ENCODE results near the gene EGR1.

EGR1 gene

DNA sequence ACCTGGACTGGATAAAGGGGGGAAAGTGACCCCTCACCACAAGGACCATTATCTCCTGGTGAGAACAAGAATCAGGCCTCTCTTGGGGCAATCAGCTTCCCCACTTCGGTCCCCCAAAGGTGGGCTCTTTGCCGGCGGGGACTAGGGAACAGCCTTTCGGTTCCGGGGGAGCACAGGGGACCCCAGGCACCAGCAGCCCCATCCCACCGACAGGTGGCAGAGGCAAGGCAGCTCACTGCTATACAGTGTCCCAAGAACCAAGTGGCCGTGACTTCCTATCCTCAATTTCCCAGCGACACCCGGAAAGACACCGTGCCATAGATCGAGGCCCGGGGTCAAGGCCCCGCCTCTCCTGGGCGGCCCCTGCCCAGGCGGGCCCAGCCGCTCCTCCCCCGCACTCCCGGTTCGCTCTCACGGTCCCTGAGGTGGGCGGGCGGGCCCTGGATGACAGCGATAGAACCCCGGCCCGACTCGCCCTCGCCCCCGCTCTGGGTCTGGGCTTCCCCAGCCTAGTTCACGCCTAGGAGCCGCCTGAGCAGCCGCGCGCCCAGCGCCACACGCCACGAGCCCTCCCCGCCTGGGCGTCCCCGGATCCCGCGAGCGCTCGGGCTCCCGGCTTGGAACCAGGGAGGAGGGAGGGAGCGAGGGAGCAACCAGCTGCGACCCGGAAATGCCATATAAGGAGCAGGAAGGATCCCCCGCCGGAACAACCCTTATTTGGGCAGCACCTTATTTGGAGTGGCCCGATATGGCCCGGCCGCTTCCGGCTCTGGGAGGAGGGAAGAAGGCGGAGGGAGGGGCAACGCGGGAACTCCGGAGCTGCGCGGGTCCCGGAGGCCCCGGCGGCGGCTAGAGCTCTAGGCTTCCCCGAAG lies 655 bp upstream of the EGR1 start:
- H3K4me1 ChIP-seq (ENCODE audit: control insufficient read depth, insufficient read depth, low read length, poor library complexity, severe bottlenecking): peaks cover 16% of the 10 kb centered on the region
- H3K27ac ChIP-seq (ENCODE audit: low read depth, low read length, severe bottlenecking): peak overlapping the region; percentile 97
- 0% methylated on average over 40 to 59 of the region's 64 CpGs for WGBS, 2 experiments (ENCODE audit: insufficient coverage in 2 of 2)
- peaks cover 23% of the 10 kb centered on the region for H3K36me3 ChIP-seq (ENCODE audit: control insufficient read depth, insufficient read depth, low read length)
- peak overlapping the region; percentile 58 for H3K4me3 ChIP-seq (ENCODE audit: extremely low read depth, insufficient read depth, low read length, poor library complexity, severe bottlenecking)
- no peaks in the 10 kb centered on the region for H3K9me3 ChIP-seq (ENCODE audit: control insufficient read depth, low read length)

DNA sequence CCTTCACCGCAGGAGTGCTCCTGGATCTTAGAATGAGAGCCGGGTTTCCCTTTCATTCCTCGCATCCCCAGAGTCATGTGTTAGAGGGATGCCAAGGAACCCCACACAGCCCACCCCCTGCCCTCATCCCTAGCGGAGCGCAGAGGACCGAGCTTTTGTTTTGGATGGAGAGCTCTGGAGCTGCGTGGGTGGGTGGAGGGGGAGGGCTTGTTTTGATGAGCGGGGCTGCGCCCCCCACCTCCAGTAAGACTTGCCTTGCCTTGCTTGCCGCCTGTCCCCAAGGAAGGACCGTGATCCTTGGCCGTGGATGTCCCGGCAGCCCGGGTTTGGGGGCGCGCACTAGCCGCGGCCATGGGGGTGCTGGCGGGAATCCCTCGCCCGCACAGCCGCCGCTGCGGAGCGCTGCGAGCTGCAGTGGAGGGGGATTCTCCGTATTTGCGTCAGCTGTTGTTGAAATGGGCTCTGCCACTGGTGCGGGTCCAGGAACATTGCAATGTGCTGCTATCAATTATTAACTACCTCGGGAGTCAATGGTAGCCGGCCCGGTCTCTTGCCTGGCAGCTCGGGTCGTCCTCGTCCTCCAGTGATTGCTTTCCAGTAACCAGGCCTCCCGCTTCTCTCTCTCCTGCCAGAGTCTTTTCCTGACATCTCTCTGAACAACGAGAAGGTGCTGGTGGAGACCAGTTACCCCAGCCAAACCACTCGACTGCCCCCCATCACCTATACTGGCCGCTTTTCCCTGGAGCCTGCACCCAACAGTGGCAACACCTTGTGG lies 1.0 kb downstream of the EGR1 start:
- H3K36me3 ChIP-seq (ENCODE audit: control insufficient read depth, insufficient read depth, low read length): peaks cover 23% of the 10 kb centered on the region
- no peaks in the 10 kb centered on the region for H3K9me3 ChIP-seq (ENCODE audit: control insufficient read depth, low read length)
- H3K27ac ChIP-seq (ENCODE audit: low read depth, low read length, severe bottlenecking): no peak overlapping the region
- peak overlapping the region; percentile 58 for H3K4me3 ChIP-seq (ENCODE audit: extremely low read depth, insufficient read depth, low read length, poor library complexity, severe bottlenecking)
- WGBS, 2 experiments (ENCODE audit: insufficient coverage in 2 of 2): 22 to 32% methylated on average over 22 to 26 of the region's 39 CpGs
- peaks cover 13% of the 10 kb centered on the region for H3K4me1 ChIP-seq (ENCODE audit: control insufficient read depth, insufficient read depth, low read length, poor library complexity, severe bottlenecking)

DNA sequence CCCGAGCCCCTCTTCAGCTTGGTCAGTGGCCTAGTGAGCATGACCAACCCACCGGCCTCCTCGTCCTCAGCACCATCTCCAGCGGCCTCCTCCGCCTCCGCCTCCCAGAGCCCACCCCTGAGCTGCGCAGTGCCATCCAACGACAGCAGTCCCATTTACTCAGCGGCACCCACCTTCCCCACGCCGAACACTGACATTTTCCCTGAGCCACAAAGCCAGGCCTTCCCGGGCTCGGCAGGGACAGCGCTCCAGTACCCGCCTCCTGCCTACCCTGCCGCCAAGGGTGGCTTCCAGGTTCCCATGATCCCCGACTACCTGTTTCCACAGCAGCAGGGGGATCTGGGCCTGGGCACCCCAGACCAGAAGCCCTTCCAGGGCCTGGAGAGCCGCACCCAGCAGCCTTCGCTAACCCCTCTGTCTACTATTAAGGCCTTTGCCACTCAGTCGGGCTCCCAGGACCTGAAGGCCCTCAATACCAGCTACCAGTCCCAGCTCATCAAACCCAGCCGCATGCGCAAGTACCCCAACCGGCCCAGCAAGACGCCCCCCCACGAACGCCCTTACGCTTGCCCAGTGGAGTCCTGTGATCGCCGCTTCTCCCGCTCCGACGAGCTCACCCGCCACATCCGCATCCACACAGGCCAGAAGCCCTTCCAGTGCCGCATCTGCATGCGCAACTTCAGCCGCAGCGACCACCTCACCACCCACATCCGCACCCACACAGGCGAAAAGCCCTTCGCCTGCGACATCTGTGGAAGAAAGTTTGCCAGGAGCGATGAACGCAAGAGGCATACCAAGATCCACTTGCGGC lies 1.8 kb downstream of the EGR1 start:
- Histone ChIP-seq H3K36me3 (ENCODE audit: control insufficient read depth, insufficient read depth, low read length) (peaks cover 23% of the 10 kb centered on the region), H3K9me3 (ENCODE audit: control insufficient read depth, low read length) (no peaks in the 10 kb centered on the region), H3K27ac (ENCODE audit: low read depth, low read length, severe bottlenecking) (no peak overlapping the region), H3K4me3 (ENCODE audit: extremely low read depth, insufficient read depth, low read length, poor library complexity, severe bottlenecking) (peak overlapping the region; percentile 58), H3K4me1 (ENCODE audit: control insufficient read depth, insufficient read depth, low read length, poor library complexity, severe bottlenecking) (peaks cover 13% of the 10 kb centered on the region)
- 95 to 96% methylated on average over 38 to 45 of the region's 45 CpGs for WGBS, 2 experiments (ENCODE audit: insufficient coverage in 2 of 2)

DNA sequence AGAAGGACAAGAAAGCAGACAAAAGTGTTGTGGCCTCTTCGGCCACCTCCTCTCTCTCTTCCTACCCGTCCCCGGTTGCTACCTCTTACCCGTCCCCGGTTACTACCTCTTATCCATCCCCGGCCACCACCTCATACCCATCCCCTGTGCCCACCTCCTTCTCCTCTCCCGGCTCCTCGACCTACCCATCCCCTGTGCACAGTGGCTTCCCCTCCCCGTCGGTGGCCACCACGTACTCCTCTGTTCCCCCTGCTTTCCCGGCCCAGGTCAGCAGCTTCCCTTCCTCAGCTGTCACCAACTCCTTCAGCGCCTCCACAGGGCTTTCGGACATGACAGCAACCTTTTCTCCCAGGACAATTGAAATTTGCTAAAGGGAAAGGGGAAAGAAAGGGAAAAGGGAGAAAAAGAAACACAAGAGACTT lies 2.4 kb downstream of the EGR1 start:
- WGBS, 2 experiments (ENCODE audit: insufficient coverage in 2 of 2): 91 to 98% methylated on average over 6 to 14 of the region's 14 CpGs
- Histone ChIP-seq H3K27ac (ENCODE audit: low read depth, low read length, severe bottlenecking) (no peak overlapping the region), H3K4me3 (ENCODE audit: extremely low read depth, insufficient read depth, low read length, poor library complexity, severe bottlenecking) (peak overlapping the region; percentile 12), H3K36me3 (ENCODE audit: control insufficient read depth, insufficient read depth, low read length) (peaks cover 23% of the 10 kb centered on the region), H3K4me1 (ENCODE audit: control insufficient read depth, insufficient read depth, low read length, poor library complexity, severe bottlenecking) (peaks cover 13% of the 10 kb centered on the region), H3K9me3 (ENCODE audit: control insufficient read depth, low read length) (no peaks in the 10 kb centered on the region)

DNA sequence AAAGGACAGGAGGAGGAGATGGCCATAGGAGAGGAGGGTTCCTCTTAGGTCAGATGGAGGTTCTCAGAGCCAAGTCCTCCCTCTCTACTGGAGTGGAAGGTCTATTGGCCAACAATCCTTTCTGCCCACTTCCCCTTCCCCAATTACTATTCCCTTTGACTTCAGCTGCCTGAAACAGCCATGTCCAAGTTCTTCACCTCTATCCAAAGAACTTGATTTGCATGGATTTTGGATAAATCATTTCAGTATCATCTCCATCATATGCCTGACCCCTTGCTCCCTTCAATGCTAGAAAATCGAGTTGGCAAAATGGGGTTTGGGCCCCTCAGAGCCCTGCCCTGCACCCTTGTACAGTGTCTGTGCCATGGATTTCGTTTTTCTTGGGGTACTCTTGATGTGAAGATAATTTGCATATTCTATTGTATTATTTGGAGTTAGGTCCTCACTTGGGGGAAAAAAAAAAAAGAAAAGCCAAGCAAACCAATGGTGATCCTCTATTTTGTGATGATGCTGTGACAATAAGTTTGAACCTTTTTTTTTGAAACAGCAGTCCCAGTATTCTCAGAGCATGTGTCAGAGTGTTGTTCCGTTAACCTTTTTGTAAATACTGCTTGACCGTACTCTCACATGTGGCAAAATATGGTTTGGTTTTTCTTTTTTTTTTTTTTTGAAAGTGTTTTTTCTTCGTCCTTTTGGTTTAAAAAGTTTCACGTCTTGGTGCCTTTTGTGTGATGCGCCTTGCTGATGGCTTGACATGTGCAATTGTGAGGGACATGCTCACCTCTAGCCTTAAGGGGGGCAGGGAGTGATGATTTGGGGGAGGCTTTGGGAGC lies 3.1 kb downstream of the EGR1 start:
- Histone ChIP-seq H3K4me3 (ENCODE audit: extremely low read depth, insufficient read depth, low read length, poor library complexity, severe bottlenecking) (peak overlapping the region; percentile 12), H3K36me3 (ENCODE audit: control insufficient read depth, insufficient read depth, low read length) (peaks cover 23% of the 10 kb centered on the region), H3K4me1 (ENCODE audit: control insufficient read depth, insufficient read depth, low read length, poor library complexity, severe bottlenecking) (peaks cover 13% of the 10 kb centered on the region), H3K9me3 (ENCODE audit: control insufficient read depth, low read length) (no peaks in the 10 kb centered on the region), H3K27ac (ENCODE audit: low read depth, low read length, severe bottlenecking) (no peak overlapping the region)
- WGBS, 2 experiments (ENCODE audit: insufficient coverage in 2 of 2): 89 to 91% methylated on average over 3 to 4 of the region's 7 CpGs

DNA sequence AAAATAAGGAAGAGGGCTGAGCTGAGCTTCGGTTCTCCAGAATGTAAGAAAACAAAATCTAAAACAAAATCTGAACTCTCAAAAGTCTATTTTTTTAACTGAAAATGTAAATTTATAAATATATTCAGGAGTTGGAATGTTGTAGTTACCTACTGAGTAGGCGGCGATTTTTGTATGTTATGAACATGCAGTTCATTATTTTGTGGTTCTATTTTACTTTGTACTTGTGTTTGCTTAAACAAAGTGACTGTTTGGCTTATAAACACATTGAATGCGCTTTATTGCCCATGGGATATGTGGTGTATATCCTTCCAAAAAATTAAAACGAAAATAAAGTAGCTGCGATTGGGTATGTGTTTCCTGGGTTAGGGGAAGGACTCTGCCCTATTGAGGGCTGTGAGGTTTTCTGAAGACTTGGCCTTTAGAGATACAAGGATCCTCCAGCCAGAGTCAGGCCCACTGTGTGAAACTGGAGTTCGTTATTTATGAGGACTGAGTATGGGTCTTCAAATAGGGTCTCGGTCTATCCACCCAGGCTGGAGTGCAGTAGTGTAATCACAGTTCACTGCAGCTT lies 3.8 kb downstream of the EGR1 start:
- WGBS, 2 experiments (ENCODE audit: insufficient coverage in 2 of 2): 96% methylated on average over 5 to 7 of the region's 8 CpGs
- peaks cover 23% of the 10 kb centered on the region for H3K36me3 ChIP-seq (ENCODE audit: control insufficient read depth, insufficient read depth, low read length)
- no peak overlapping the region for H3K4me3 ChIP-seq (ENCODE audit: extremely low read depth, insufficient read depth, low read length, poor library complexity, severe bottlenecking)
- no peaks in the 10 kb centered on the region for H3K9me3 ChIP-seq (ENCODE audit: control insufficient read depth, low read length)
- H3K4me1 ChIP-seq (ENCODE audit: control insufficient read depth, insufficient read depth, low read length, poor library complexity, severe bottlenecking): peaks cover 8% of the 10 kb centered on the region
- H3K27ac ChIP-seq (ENCODE audit: low read depth, low read length, severe bottlenecking): no peak overlapping the region

DNA sequence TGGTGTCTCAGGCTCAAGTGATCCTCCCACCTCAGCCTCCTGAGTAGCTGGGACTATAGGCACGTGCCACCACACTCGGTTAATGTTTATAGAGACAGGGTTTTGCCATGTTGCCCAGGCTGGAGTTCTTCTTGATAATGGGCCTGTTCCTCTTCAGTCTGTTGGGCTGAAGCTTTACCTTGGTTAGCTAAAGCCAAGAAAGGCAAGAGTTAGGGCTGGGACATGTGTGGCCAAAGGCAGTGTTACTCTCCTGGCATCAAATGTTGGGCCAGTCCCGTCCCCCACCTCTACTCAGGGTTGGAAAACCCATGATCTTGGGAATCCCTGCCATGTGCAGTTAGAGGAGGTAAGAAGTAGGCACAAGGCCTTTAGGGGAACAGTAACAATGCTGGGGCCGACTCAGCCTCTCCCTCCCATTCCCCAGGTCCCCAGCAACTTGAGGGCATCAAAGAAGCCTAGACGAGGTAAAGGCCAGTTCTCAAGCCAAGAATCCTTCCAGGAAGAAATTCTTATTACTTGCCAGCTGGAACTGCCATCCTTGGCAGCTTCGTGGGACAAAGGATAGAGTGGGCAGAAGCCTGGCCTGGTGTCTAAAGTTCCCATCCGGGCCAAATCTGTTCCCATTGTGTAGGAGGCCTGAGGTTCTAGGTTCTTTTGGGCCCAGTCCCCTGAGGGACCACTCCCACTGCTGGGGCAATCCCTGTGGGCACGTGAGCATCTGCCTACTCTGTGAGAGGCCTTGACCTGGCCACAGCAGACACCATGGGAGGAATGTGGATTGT lies 4.5 kb downstream of the EGR1 start:
- 89 to 93% methylated on average over 5 to 7 of the region's 8 CpGs for whole genome bisulfite sequencing, 2 experiments (ENCODE audit: insufficient coverage in 2 of 2)
- Histone ChIP-seq H3K9me3 (ENCODE audit: control insufficient read depth, low read length) (no peaks in the 10 kb centered on the region), H3K4me1 (ENCODE audit: control insufficient read depth, insufficient read depth, low read length, poor library complexity, severe bottlenecking) (peaks cover 8% of the 10 kb centered on the region), H3K4me3 (ENCODE audit: extremely low read depth, insufficient read depth, low read length, poor library complexity, severe bottlenecking) (no peak overlapping the region), H3K27ac (ENCODE audit: low read depth, low read length, severe bottlenecking) (no peak overlapping the region), H3K36me3 (ENCODE audit: control insufficient read depth, insufficient read depth, low read length) (peaks cover 23% of the 10 kb centered on the region)

DNA sequence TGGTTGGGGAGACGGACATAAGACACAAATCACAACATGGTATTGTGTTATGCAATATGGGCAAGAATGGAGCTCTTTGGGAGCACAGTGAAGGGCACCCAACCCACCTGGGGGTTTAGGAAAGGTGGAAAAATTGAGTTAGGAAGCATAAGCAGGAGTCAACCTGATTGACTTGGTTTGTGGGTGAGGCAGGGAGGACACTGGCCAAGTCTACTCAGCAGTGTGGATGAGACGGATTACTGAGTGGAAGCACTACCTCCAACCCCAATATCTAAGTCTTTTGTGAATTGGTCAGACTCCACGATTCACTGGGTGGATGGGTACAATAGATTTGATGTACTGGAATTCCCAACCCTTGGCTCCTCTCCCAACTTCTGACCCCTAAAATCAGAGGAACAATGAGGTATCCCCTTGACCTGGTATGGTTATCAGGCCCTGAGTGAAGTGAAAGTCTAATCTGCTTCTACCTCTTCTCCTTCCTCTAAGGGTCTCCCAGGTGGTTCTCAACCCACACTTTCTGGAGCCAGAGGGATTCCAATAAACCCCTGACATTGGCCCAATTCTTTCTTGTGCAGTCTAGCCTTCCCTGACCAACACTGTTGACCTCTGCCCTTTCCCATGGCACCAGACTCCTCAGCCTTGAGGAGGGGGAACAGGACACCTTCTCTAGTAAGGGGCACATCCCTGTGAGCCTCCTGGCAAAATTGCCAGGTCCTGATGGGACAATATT lies 5.2 kb downstream of the EGR1 start:
- no peak overlapping the region for H3K27ac ChIP-seq (ENCODE audit: low read depth, low read length, severe bottlenecking)
- WGBS, 2 experiments (ENCODE audit: insufficient coverage in 2 of 2): 88% methylated on average over 1 of the region's 3 CpGs; no CpG with 5 or more reads in 1 of the 2 experiments
- H3K36me3 ChIP-seq (ENCODE audit: control insufficient read depth, insufficient read depth, low read length): peaks cover 23% of the 10 kb centered on the region
- H3K4me1 ChIP-seq (ENCODE audit: control insufficient read depth, insufficient read depth, low read length, poor library complexity, severe bottlenecking): peaks cover 8% of the 10 kb centered on the region
- no peaks in the 10 kb centered on the region for H3K9me3 ChIP-seq (ENCODE audit: control insufficient read depth, low read length)
- H3K4me3 ChIP-seq (ENCODE audit: extremely low read depth, insufficient read depth, low read length, poor library complexity, severe bottlenecking): no peak overlapping the region

DNA sequence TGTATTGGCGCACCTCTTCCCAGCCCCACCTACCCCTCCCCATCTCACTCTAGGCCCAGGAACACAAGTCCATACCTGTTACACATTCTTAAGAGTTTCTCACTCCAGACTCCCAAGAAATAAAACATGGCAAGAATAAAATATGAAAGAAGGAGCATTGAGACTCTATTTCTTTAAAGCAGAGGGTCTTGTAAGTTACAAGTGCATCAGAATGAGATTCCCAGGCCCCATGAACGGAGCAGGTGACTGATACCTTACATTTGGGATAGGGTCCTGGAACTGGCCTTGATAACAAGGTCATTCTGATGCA lies 5.7 kb downstream of the EGR1 start:
- peaks cover 23% of the 10 kb centered on the region for H3K36me3 ChIP-seq (ENCODE audit: control insufficient read depth, insufficient read depth, low read length)
- peaks cover 7% of the 10 kb centered on the region for H3K4me1 ChIP-seq (ENCODE audit: control insufficient read depth, insufficient read depth, low read length, poor library complexity, severe bottlenecking)
- H3K4me3 ChIP-seq (ENCODE audit: extremely low read depth, insufficient read depth, low read length, poor library complexity, severe bottlenecking): no peak overlapping the region
- 87 to 100% methylated on average over 2 of the region's 2 CpGs for WGBS, 2 experiments (ENCODE audit: insufficient coverage in 2 of 2)
- no peaks in the 10 kb centered on the region for H3K9me3 ChIP-seq (ENCODE audit: control insufficient read depth, low read length)
- no peak overlapping the region for H3K27ac ChIP-seq (ENCODE audit: low read depth, low read length, severe bottlenecking)

Measured in mesodermal cell (in vitro differentiated cells).